NB4 (cell line): ENCODE measurements around the gene PIK3R1.

ENCODE experiments used
- DNase-seq: peaks from one replicate; pipeline ENCODE4 v3.0.0; 2010; ENCODE audit warnings: low read depth
- H3K4me3 ChIP-seq: one replicate; pipeline ENCODE4 v1.5.1; 2011; ENCODE audit warnings: mild to moderate bottlenecking, low read depth, low read length, moderate library complexity
- CTCF ChIP-seq: IDR thresholded peaks from one replicate; pipeline ENCODE4 v1.5.1; 2012; ENCODE audit warnings: low read depth, low read length
- MAX ChIP-seq: IDR thresholded peaks from 2 replicates; pipeline ENCODE4 v1.6.1; 2011; ENCODE audit warnings: low read depth, low read length
- MYC ChIP-seq: IDR thresholded peaks from 2 replicates; pipeline ENCODE4 v1.6.1; 2011; ENCODE audit warnings: low read depth, low read length
- POLR2A ChIP-seq: IDR thresholded peaks from 2 replicates; pipeline ENCODE4 v1.6.1; 2011; ENCODE audit warnings: mild to moderate bottlenecking; ENCODE audit not compliant: insufficient read length; ENCODE audit errors: extremely low read depth

PIK3R1 gene

GRCh38 chr5:68320413-68320986 lies 104.9 kb downstream of the PIK3R1 start:
- no peak for DNase-seq
- H3K4me3 ChIP-seq = no peak overlapping the region
- TF ChIP-seq MAX = no peak
- no peak for TF ChIP-seq CTCF
- TF ChIP-seq POLR2A = no peak
- TF ChIP-seq MYC = no peak

- DNase-seq = no peak
- no peak overlapping the region for H3K4me3 ChIP-seq
- TF ChIP-seq MAX (no peak), POLR2A (no peak), CTCF (no peak), MYC (no peak)
Measured at GRCh38 chr5:68325065-68325580, 109.6 kb downstream of the PIK3R1 start.

GRCh38 chr5:68329554-68330255 lies 114.1 kb downstream of the PIK3R1 start:
- TF ChIP-seq POLR2A (no peak), CTCF (no peak), MAX (no peak), MYC (no peak)
- peak; percentile 55 for DNase-seq
- no peak overlapping the region for H3K4me3 ChIP-seq

- TF ChIP-seq POLR2A (no peak), MYC (no peak), CTCF (no peak), MAX (no peak)
- no peak for DNase-seq
- no peak overlapping the region for H3K4me3 ChIP-seq
Measured at GRCh38 chr5:68330574-68330973, 115.0 kb downstream of the PIK3R1 start.

GRCh38 chr5:68331192-68332079 lies 115.9 kb downstream of the PIK3R1 start:
- H3K4me3 ChIP-seq = no peak overlapping the region
- peak; percentile 83 for DNase-seq
- TF ChIP-seq CTCF = no peak
- no peak for TF ChIP-seq MYC
